Gastroesophageal sphincter (tissue), 3 donors: Measurements from ENCODE around the gene SNX25.

ENCODE experiments used
- EP300 ChIP-seq: sonication (generic); formaldehyde crosslinking; IDR thresholded peaks from one replicate; pipeline ENCODE4 v1.6.1; 2017; ENCODE audit warnings: antibody characterized with exemption, mild to moderate bottlenecking
- POLR2A ChIP-seq, 2 donors: fragments of 450-650 bp; IDR thresholded peaks; one replicate each; pipeline ENCODE4 v1.6.1; 2017; ENCODE audit warnings: antibody characterized with exemption in 2 of 2, mild to moderate bottlenecking in 2 of 2, moderate library complexity in 1 of 2
- POLR2AphosphoS5 ChIP-seq: sonication (generic); formaldehyde crosslinking; IDR thresholded peaks from one replicate; pipeline ENCODE4 v1.6.1; 2017; ENCODE audit warnings: antibody characterized with exemption
- TF ChIP-seq, protein P1 (sequence below), 4 experiments: fragments of 200-600 bp in 2 of 4; fragments of 450-650 bp in 2 of 4; sonication (generic) in 1 of 4; IDR thresholded peaks; one replicate each; pipeline ENCODE4 v1.5.1; 2017 to 2019; ENCODE audit warnings: antibody characterized with exemption in 4 of 4, mild to moderate bottlenecking in 2 of 4, moderate library complexity in 2 of 4

DNA sequence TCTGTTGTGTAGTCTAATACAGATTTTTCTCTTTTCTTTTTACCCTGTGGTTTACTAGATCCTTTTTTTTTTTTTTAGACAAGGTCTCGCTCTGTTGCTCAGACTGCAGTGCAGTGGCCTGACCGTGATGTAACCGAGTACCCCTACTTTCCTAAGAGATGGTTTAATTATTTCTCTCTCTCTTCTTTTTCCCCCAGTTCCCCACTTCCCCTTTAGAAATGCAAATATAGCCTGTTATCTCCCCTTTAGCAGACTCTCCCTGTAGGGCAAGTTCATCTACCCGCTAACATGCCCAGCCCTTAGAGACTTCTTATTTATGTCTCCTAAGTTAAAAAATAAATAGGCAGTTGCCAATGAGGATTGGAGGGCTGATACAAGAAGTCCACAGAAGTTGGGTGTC is 4.5 kb downstream of the SNX25 start:
- TF ChIP-seq POLR2A (IDR thresholded peaks at IDR 0.05), result no peak
- TF ChIP-seq, protein P1, sequence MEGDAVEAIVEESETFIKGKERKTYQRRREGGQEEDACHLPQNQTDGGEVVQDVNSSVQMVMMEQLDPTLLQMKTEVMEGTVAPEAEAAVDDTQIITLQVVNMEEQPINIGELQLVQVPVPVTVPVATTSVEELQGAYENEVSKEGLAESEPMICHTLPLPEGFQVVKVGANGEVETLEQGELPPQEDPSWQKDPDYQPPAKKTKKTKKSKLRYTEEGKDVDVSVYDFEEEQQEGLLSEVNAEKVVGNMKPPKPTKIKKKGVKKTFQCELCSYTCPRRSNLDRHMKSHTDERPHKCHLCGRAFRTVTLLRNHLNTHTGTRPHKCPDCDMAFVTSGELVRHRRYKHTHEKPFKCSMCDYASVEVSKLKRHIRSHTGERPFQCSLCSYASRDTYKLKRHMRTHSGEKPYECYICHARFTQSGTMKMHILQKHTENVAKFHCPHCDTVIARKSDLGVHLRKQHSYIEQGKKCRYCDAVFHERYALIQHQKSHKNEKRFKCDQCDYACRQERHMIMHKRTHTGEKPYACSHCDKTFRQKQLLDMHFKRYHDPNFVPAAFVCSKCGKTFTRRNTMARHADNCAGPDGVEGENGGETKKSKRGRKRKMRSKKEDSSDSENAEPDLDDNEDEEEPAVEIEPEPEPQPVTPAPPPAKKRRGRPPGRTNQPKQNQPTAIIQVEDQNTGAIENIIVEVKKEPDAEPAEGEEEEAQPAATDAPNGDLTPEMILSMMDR (IDR thresholded peaks at IDR 0.05), result no peak
- no peak for TF ChIP-seq EP300
- TF ChIP-seq POLR2AphosphoS5, result no peak
